Cardiac fibroblast (primary cell): ENCODE measurements around the gene RHPN2.
"Not testable (repeated sequence)": the region's sequence is repeated elsewhere in the genome, so short reads cannot be mapped to it uniquely, and the experiment has no call there.

Experiments used
- DNase-seq, 2 donors: peaks; one replicate each; pipeline versions ENCODE4 v3.0.0 to v3.0.0-alpha.2; 2010; ENCODE audit warnings: low read depth in 2 of 2
- H3K4me3 ChIP-seq, 2 donors: replicated peaks in 1 of 2; 1 replicate in 1 of 2; 2 replicates in 1 of 2; pipeline ENCODE4 v1.5.1; 2011; ENCODE audit warnings: low read depth in 2 of 2, low read length in 2 of 2, mild to moderate bottlenecking in 2 of 2, moderate library complexity in 1 of 2
- TF ChIP-seq, protein P1 (sequence below): IDR thresholded peaks from one replicate; pipeline ENCODE4 v1.5.1; 2011; ENCODE audit warnings: low read depth, mild to moderate bottlenecking, low read length, inconsistent platforms

RHPN2 gene

DNA sequence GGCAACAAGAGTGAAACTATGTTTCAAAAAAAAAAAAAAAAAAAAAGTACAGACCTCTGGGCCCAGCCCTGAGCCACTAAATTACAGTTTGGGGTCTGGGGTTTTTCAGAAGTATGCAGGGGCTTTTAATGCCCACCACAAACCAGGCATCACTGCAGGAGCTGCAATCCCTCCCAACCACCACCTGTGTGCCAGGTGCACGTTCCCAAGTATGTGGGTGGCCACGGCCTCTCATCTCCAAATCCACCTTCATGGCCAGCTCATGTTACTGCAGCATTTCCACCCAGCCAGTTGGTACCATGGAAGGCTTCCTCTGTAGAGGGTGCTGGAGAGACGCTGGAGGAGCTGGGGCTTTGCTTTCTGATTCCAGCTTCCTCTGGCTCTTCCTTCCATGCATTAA, 119.4 kb downstream of the RHPN2 start:
- no peak overlapping the region for H3K4me3 ChIP-seq
- DNase-seq, result no peak
- TF ChIP-seq, protein P1, sequence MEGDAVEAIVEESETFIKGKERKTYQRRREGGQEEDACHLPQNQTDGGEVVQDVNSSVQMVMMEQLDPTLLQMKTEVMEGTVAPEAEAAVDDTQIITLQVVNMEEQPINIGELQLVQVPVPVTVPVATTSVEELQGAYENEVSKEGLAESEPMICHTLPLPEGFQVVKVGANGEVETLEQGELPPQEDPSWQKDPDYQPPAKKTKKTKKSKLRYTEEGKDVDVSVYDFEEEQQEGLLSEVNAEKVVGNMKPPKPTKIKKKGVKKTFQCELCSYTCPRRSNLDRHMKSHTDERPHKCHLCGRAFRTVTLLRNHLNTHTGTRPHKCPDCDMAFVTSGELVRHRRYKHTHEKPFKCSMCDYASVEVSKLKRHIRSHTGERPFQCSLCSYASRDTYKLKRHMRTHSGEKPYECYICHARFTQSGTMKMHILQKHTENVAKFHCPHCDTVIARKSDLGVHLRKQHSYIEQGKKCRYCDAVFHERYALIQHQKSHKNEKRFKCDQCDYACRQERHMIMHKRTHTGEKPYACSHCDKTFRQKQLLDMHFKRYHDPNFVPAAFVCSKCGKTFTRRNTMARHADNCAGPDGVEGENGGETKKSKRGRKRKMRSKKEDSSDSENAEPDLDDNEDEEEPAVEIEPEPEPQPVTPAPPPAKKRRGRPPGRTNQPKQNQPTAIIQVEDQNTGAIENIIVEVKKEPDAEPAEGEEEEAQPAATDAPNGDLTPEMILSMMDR, result no peak

DNA sequence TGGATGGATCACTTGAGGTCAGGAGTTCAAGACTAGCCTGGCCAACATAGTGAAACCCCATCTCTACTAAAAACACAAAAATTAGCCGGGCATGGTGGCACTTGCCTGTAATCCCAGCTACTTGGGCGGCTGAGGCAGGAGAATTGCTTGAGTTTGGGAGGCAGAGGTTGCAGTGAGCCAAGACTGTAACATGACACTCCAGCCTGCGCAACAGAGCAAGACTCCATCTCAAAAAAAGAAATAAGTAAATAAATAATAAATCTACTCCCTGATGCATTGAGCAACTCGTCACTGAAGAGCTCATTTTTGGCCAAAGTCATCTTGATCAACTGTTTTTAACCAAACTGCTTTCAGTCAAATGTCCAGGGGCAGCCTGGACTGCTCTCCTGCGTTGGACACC, 123.4 kb downstream of the RHPN2 start:
- not testable (repeated sequence) for H3K4me3 ChIP-seq, DNase-seq

DNA sequence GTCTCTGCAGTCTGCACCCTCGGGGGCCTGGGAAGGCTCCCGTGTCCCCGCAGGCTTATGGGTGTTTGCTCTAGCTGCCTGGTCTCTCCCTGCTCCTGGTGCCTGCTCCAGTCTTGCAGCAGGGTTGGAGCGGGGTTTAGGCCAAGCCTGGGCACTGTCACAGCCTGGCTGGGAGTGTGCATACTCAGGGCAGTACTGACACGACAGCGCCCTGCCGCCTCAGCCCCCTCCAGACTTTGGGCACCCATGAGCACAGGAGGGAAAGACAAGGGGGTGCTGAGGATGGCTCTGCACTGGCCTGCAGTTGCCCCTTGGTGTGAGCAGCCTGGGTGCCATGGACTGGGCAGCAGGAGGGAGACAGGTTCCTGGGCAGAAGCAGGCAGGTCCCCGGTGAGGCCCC, 128.6 kb downstream of the RHPN2 start:
- H3K4me3 ChIP-seq, result no peak overlapping the region
- DNase-seq, result no peak
- TF ChIP-seq, protein P1, result no peak

DNA sequence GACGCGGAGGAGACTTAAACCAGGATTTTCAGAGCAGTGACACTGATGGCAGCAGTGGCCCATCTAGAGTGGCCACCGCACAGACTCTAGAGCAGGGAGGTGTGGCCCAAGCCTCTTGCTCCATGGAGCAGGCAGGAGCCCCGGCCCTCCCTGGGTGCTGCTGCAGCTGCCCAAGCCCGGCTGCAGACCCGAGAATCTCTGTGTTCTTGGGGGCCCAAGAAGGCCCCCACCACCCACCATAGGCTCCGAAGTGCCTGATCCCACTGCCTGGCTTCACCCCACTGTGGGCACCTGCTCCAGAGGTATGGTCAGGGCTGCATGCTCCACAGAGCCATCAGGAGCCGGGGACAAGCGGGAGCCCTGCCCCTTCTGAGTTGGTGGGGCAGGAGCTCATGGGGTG, 129.1 kb downstream of the RHPN2 start:
- H3K4me3 ChIP-seq, result no peak overlapping the region
- no peak for DNase-seq

DNA sequence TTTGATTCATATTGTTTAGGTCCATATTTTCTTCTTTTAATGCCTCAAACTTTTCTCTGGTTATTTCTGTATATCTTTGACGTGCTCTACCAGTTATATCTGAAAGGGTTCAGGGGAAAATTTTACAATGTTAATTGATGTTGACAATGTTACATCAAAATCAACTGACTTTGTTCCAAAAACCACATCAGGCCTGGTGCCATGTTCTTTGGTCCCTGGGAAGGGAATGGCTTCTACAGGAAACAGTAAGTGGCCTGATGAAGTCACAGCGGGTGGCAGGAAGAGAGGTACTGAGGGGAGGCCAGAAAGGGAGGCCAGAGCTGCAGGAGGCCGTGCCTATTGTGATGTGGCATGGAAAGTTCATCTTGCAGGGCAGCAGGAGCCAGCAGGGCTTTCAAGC, 131.1 kb downstream of the RHPN2 start:
- no peak for DNase-seq
- no peak overlapping the region for H3K4me3 ChIP-seq
- TF ChIP-seq, protein P1, result no peak

More for the DNA sequence above, 129.1 kb downstream of the RHPN2 start:
- TF ChIP-seq, protein P1, result no peak

DNA sequence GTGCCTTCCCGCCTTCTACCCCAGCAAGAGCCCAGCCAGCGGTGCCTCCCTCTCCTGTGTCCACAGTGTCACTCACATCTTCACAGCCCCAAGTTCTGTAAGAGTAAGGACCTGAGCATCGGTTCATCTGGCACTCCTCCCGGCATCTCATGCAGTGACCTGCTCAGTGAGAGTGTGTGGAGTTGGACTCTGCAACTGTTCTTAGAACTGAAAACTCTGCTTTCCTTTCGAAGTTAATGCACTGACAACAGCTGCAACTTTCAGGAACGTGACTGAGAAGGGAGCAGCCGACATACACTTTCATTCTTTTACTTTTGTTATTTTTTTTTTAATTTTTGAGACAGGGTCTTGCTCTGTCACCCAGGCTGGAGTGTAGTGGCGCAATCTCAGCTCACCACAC, 134.1 kb downstream of the RHPN2 start:
- H3K4me3 ChIP-seq, result no peak overlapping the region
- TF ChIP-seq, protein P1, result no peak
- DNase-seq, result no peak

DNA sequence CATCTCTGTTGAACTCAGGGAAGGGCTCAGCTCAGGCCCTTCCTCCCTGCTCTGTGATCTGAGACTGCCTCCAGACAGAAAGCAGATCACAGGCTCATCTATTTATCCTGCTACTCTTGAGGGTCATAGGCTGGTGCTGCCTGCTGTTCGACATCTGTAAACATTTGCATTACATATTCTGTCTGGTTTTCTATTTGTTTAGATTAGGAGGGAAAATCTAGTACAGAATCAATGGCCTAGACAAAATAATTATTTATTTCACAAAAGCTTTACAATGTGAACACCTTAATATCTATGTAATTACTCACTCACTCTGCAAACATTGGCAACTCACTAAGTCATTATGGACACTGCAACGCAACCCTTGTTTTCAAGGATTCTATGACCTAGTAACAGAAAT, 135.9 kb downstream of the RHPN2 start:
- TF ChIP-seq, protein P1, result no peak
- no peak for DNase-seq
- H3K4me3 ChIP-seq, result no peak overlapping the region
